ENCODE data around the gene APEH.

- TF ChIP-seq CTCF (conservative IDR thresholded peaks at IDR 0.05; ENCODE audit: low read depth, low read length): no peak
- TF ChIP-seq POLR2A (IDR thresholded peaks at IDR 0.05; ENCODE audit: low read depth, low read length): no peak
- TF ChIP-seq CEBPB (IDR thresholded peaks at IDR 0.05; ENCODE audit: low read depth, low read length): no peak
- no peak for TF ChIP-seq RFX5 (IDR thresholded peaks at IDR 0.05; ENCODE audit: low read depth, low read length)
- no peak for TF ChIP-seq MXI1 (IDR thresholded peaks at IDR 0.05; ENCODE audit: borderline replicate concordance, low read depth, low read length)
- TF ChIP-seq RAD21 (IDR thresholded peaks at IDR 0.05; ENCODE audit: low read length): no peak
- no peak for TF ChIP-seq MAFK (IDR thresholded peaks at IDR 0.05; ENCODE audit: low read depth, low read length)
- TF ChIP-seq USF2 (IDR thresholded peaks at IDR 0.05; ENCODE audit: low read depth, low read length): no peak
- TF ChIP-seq RCOR1 (IDR thresholded peaks at IDR 0.05; ENCODE audit: insufficient replicate concordance, low read length): no peak
- TF ChIP-seq BHLHE40 (IDR thresholded peaks at IDR 0.05; ENCODE audit: low read depth, low read length): no peak
Measured at GRCh38 chr3:49704629-49705028, 30.5 kb downstream of the APEH start.
